HEK293 (cell line): Measurements from ENCODE around the gene LINGO1.

ENCODE experiments used
- SP7 ChIP-seq: fragments of 450-650 bp; formaldehyde crosslinking; IDR thresholded peaks from 2 replicates; pipeline ENCODE4 v1.5.1; 2016; ENCODE audit warnings: missing biosample characterization, missing genetic modification characterization
- ZNF133 ChIP-seq: fragments of 450-650 bp; formaldehyde crosslinking; IDR thresholded peaks from 2 replicates; pipeline ENCODE4 v1.5.1; 2016; ENCODE audit warnings: missing biosample characterization, missing genetic modification characterization
- ZNF24 ChIP-seq: fragments of 450-650 bp; formaldehyde crosslinking; IDR thresholded peaks from 2 replicates; pipeline ENCODE4 v1.5.1; 2016; ENCODE audit warnings: missing biosample characterization, missing genetic modification characterization
- ZNF549 ChIP-seq: fragments of 450-650 bp; IDR thresholded peaks from 2 replicates; pipeline ENCODE4 v1.5.1; 2018; ENCODE audit warnings: missing biosample characterization, missing genetic modification characterization, mild to moderate bottlenecking, inconsistent platforms, moderate library complexity
- ZNF623 ChIP-seq: fragments of 450-650 bp; formaldehyde crosslinking; IDR thresholded peaks from 2 replicates; pipeline ENCODE4 v1.5.1; 2016; ENCODE audit warnings: missing biosample characterization, missing genetic modification characterization
- ZNF629 ChIP-seq: fragments of 450-650 bp; formaldehyde crosslinking; IDR thresholded peaks from 2 replicates; pipeline ENCODE4 v1.5.1; 2017; ENCODE audit warnings: missing biosample characterization, missing genetic modification characterization
- ZNF76 ChIP-seq: fragments of 450-650 bp; formaldehyde crosslinking; IDR thresholded peaks from 2 replicates; pipeline ENCODE4; 2016; ENCODE audit warnings: low read depth, missing biosample characterization, missing genetic modification characterization, borderline replicate concordance
- TF ChIP-seq, protein P1 (sequence below): fragments of 450-650 bp; formaldehyde crosslinking; IDR thresholded peaks from 2 replicates; pipeline ENCODE4 v1.5.1; 2016; ENCODE audit warnings: missing biosample characterization, missing genetic modification characterization

DNA sequence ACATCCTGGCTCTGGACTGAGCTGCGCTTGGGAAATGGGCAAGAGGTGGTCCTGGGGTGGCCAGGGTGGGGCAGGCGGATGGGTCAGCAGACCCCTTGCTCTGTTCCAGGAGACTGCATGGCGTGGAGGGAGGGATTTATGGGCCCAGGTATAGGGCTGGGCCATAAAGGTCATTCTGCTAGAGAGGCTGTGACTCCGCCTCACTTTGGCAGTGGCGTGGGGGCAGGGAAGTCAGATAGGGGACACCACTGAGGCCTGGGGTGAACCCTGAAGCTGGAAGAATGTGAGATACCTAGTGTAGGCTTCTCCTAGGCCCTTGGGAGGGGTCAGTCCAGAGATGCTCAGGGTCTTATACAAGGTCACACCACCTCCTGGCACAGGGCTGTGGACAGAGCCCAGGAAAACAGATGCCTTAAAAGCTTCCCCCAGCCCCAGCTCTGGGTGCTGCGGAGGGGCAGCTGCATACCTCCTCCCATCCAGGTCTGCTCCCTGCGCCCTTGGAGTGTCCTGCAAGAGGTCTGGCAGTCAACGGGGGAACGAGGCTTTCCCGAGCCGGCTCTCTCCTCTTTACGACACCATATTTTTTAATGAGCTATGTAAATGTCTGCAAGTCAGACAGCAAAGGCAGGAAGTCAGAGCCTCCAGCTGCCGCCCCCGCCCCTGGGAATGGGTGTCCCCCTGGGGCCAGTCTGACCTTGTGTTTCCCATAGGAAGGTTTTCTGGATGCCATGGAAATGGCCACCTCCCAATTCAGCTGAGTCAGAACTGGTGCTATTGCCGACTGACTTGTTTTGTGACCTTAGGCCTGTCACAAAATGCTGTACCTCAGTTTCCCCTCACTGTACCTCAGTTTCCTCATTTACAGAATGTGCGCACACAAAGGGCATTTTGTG is 26.3 kb downstream of the LINGO1 start:
- TF ChIP-seq, protein P1, sequence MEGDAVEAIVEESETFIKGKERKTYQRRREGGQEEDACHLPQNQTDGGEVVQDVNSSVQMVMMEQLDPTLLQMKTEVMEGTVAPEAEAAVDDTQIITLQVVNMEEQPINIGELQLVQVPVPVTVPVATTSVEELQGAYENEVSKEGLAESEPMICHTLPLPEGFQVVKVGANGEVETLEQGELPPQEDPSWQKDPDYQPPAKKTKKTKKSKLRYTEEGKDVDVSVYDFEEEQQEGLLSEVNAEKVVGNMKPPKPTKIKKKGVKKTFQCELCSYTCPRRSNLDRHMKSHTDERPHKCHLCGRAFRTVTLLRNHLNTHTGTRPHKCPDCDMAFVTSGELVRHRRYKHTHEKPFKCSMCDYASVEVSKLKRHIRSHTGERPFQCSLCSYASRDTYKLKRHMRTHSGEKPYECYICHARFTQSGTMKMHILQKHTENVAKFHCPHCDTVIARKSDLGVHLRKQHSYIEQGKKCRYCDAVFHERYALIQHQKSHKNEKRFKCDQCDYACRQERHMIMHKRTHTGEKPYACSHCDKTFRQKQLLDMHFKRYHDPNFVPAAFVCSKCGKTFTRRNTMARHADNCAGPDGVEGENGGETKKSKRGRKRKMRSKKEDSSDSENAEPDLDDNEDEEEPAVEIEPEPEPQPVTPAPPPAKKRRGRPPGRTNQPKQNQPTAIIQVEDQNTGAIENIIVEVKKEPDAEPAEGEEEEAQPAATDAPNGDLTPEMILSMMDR (tag by site-specific recombination) = no peak
- TF ChIP-seq ZNF629 (tag by site-specific recombination) = no peak
- TF ChIP-seq SP7 (tag by site-specific recombination) = no peak
- no peak for TF ChIP-seq ZNF623 (tag by site-specific recombination)
- TF ChIP-seq ZNF549 (tag by site-specific recombination) = no peak
- TF ChIP-seq ZNF76 (tag by site-specific recombination) = no peak
- no peak for TF ChIP-seq ZNF133 (tag by site-specific recombination)
- TF ChIP-seq ZNF24 (tag by site-specific recombination) = no peak
